Ishikawa (cell line): ENCODE results near the gene STPG3.

Experiments
- CEBPB ChIP-seq: IDR thresholded peaks from 2 replicates; pipeline ENCODE4 v1.6.1; 2012
- EP300 ChIP-seq: IDR thresholded peaks from 2 replicates; pipeline ENCODE4 v1.6.1; 2012; ENCODE audit warnings: borderline replicate concordance
- TAF1 ChIP-seq: IDR thresholded peaks from 2 replicates; pipeline ENCODE4 v1.6.1; 2012; ENCODE audit warnings: low read depth, mild to moderate bottlenecking
- TEAD4 ChIP-seq: IDR thresholded peaks from 2 replicates; pipeline ENCODE4 v1.6.1; 2012
- YY1 ChIP-seq: IDR thresholded peaks from 2 replicates; pipeline ENCODE4 v1.6.1; 2012; ENCODE audit warnings: low read depth
- TF ChIP-seq, protein P1 (sequence below): IDR thresholded peaks from 2 replicates; pipeline ENCODE4 v1.6.1; 2012; ENCODE audit warnings: low read depth, mild to moderate bottlenecking

- TF ChIP-seq TAF1, result no peak
- TF ChIP-seq, protein P1, sequence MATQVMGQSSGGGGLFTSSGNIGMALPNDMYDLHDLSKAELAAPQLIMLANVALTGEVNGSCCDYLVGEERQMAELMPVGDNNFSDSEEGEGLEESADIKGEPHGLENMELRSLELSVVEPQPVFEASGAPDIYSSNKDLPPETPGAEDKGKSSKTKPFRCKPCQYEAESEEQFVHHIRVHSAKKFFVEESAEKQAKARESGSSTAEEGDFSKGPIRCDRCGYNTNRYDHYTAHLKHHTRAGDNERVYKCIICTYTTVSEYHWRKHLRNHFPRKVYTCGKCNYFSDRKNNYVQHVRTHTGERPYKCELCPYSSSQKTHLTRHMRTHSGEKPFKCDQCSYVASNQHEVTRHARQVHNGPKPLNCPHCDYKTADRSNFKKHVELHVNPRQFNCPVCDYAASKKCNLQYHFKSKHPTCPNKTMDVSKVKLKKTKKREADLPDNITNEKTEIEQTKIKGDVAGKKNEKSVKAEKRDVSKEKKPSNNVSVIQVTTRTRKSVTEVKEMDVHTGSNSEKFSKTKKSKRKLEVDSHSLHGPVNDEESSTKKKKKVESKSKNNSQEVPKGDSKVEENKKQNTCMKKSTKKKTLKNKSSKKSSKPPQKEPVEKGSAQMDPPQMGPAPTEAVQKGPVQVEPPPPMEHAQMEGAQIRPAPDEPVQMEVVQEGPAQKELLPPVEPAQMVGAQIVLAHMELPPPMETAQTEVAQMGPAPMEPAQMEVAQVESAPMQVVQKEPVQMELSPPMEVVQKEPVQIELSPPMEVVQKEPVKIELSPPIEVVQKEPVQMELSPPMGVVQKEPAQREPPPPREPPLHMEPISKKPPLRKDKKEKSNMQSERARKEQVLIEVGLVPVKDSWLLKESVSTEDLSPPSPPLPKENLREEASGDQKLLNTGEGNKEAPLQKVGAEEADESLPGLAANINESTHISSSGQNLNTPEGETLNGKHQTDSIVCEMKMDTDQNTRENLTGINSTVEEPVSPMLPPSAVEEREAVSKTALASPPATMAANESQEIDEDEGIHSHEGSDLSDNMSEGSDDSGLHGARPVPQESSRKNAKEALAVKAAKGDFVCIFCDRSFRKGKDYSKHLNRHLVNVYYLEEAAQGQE, result no peak
- TF ChIP-seq EP300, result no peak
- TF ChIP-seq TEAD4, result no peak
- no peak for TF ChIP-seq CEBPB
- TF ChIP-seq YY1, result no peak
These were observed 35.7 kb upstream of the STPG3 start for GRCh38 chr9:137215196-137215986.
